M059J (cell line): Measurements from ENCODE around the gene ARL3. TPM values are rescaled to one million over a fixed set of nuclear protein-coding genes. Genes with fewer than 3 reads are reported as not detected.

Experiments
- total RNA-seq: library from RNA; depleted of rRNA; stranded (reverse); fragments of >200 nt; shearing (Covaris generic); gene quantifications from 2 replicates; pipeline ENCODE4 v1.2.3, GENCODE V29; 2014; rRNA removed

The ARL3 gene
- total RNA-seq, 1 experiment from 2014 or later = 11.9 TPM

Other genes with a start within 250 kb of the ARL3 start
- gene ACTR1A, start 211.7 kb downstream of the ARL3 start, total RNA-seq = 120 and 173 TPM in 2 replicates
- gene SUFU, start 210.4 kb downstream of the ARL3 start, total RNA-seq = 1.9 and 4.6 TPM in 2 replicates
- gene TRIM8, start 69.9 kb downstream of the ARL3 start, total RNA-seq = 28.8 and 58.1 TPM in 2 replicates
- gene SFXN2, start 239 bp upstream of the ARL3 start, total RNA-seq = 0.98 and 4.5 TPM in 2 replicates
- 24.9 and 31.3 TPM in 2 replicates for gene WBP1L, start 29.6 kb upstream of the ARL3 start, total RNA-seq
- gene CYP17A1, start 123.0 kb upstream of the ARL3 start, total RNA-seq = not detected in 2 replicates
- gene BORCS7, start 139.9 kb upstream of the ARL3 start, total RNA-seq = 8.7 and 16.7 TPM in 2 replicates
- 0.12 and 1.5 TPM in 2 replicates for gene AS3MT, start 155.1 kb upstream of the ARL3 start, total RNA-seq
- 1.9 and 4.9 TPM in 2 replicates for gene CNNM2, start 203.9 kb upstream of the ARL3 start, total RNA-seq